GM21528 (cell line): Measurements from ENCODE around the gene MRPS9.
A peak's percentile ranks its signal among the peaks of the same experiment; 100 is the strongest.

Source experiments
- ATAC-seq: cut with Tn5 transposase; IDR thresholded peaks from one replicate; pipeline ENCODE4 v1.9.1; 2021; ENCODE audit warnings: mild to moderate bottlenecking, moderate library complexity; ENCODE audit not compliant: unreplicated experiment, low FRiP score

MRPS9 gene

DNA sequence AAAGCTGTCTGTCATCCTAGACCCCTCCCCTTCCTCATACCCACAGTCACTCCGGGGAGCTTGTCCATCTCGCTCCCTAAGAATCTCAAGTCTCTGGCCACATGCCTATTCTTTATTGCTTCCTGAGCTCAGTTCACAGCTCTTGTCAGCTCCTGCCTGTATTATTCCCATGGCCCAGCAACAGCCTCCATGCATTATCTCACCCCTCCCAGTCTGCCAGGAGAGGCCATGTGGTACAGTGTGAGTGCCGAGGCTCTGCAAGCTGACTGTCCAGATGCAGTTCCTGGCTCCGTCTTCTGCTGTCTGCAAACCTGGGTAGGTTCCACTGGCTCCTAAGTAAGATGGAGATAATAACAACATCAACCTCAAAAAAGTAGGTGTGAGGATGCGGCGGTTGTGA is 79.7 kb downstream of the MRPS9 start:
- ATAC-seq = no peak

DNA sequence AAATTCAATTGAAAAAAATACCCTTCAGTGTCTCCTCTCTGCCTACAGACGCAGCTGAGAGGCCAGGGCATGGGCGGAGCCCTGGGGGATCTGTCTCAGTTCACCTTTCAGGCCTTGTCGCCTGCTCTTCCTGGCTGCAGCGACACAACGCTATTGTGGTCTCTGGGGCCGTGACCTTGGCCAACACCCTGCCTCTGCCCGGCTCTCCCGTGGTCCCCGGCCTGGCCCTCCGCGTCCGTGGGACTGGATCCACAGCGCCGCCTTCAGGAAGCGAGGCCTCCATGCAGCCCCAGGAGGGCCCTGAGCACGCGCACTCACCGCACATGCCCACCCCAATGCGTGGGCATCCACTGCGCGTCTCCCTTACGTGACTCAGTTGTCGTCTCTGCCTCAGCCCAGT is 81.1 kb downstream of the MRPS9 start:
- no peak for ATAC-seq

DNA sequence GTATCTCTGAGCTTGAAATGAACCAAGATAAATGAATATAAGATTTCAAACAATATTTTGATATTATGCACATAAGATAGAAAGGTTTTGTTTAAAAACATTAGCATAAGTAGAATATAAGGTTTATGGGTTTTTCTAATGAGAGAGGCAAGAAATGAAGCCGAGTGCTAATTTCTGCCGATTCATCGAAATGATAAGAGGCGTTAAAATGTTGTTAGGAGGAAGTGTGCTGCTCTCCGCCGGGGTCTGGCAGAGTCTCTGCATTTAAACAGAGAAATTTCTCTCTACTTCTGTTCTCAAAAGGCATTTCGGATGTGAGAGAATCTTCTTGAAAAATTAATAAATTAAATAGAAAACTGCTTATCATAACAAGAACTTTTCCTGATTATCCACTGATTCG is 83.6 kb downstream of the MRPS9 start:
- ATAC-seq = no peak

DNA sequence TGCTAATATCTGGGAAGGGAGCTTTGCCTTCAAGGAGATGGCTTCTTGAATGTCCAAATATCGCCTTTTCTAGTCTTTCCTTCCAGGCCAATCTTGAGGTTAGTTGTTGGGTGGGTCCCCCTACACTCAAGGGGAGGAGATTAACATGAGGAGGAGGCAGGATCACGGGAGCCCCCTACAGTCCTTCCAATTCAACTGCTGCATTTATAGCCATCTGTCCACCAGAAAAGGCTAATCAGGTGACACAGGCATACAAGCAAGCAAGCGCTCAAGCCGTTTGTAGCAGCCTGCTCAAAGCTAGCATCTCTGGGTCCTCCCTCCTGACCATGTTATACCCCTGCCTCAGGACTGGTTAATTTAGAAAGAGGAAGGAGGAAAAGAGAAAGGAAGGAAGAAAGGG is 87.6 kb downstream of the MRPS9 start:
- ATAC-seq = no peak

DNA sequence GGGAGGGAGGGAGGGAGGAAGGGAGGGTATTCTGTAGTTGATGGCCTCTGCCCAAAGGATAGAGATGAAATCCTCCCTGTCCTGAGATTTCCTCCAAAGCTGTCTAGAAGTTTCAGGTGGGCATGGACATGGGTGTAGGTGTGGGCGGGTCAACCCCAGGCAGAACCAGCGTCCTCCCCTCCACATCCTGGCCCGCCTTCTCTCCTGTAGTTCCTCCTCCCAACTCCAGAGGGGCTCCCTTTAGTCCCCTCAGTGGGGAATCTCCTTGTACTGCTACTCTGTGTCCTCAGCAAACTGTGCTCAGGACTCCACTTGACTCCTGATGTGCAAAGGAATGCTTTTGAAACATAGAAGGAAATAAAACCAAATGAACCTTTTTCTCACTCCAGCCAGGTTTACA is 88.1 kb downstream of the MRPS9 start:
- ATAC-seq = no peak

DNA sequence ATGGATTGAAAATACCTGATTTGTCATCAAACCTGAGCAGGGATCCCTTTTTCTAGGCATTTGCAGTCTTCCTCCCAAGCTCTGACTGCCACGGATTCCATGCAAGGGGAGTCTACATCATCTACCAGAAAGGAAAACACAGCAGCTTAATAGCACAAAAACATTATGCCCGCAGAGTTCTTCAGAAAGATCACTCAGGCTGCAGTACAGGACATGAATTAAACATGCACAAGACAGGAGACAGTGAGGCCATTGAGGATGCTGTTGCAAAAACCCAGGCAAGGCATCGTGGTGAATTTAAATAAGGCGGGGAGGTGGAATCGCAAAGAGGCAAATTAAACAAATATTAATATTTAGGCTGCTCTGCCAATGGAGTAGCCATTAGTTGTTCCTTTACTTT is 88.5 kb downstream of the MRPS9 start:
- ATAC-seq = no peak

DNA sequence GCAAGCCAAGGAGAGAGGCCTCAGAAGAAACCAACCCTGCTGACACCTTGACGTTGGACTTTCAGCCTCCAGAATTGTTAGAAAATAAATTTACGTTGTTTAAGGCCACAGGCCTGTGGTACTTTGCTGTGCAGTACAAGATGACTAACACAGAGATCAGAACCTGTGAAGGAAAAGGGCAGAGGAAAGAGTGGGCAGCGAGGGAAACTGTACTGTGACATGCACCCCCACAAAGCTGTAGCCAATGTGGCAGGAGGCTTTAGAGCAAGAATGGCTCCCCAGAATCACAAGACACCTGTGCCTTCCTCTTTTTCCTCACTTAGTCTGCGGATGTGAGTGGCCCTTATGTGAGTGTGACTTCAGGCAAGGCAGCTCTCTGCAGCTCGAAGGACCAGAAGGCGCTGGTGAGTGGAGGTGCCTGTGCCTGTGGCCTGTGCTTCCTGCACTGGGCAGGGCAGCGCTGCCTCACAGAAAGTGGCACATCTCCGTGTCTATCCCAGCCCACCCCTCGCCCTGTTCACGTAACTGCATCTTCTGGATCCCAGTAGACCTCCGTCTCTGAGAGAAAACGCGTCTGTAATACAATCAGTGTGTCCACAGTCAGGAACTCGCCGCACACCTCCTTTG is 89.5 kb downstream of the MRPS9 start:
- ATAC-seq = no peak

DNA sequence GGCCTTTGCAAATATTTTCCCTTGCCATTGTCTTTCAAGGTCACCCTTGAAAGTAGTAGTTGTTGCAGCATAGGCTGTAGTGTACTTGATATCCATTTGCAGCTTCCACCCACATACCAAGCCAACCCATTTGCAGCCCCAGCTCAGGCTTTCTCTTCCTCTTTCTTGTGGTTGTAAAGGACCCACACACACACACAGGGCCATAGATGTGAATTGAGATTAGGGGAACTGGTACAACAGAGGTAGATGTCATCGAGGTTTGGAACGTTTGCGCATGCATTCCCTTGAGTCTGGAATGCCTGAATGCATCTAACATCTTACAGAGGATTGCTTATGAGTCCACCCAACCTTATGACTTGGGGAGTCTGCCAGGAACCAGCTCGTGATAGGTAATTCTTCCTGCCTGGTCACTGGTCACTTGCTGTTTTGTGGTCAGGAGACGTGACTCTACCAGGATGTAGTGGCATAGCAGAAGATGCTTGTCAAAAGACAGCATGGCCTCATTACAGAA is 91.9 kb downstream of the MRPS9 start:
- peak; percentile 94 for ATAC-seq

DNA sequence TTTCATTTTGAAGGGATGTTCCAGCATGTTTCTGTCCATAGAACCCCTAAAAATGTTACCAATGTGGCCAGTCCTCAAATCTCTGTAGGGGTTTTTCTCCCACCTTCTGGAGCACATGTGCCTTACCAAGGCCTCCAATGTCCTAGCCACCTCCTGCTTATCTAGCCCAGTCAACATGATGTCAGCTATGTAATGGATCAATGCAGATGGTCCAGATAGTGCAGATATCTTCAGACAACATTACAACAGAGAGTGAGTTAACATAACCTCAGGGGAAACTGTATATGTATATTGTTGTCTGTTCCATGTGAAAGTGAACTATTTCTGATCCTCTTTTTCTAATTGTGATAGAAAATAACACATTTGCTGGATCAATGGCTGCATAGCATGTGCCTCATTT is 92.7 kb downstream of the MRPS9 start:
- ATAC-seq = no peak

DNA sequence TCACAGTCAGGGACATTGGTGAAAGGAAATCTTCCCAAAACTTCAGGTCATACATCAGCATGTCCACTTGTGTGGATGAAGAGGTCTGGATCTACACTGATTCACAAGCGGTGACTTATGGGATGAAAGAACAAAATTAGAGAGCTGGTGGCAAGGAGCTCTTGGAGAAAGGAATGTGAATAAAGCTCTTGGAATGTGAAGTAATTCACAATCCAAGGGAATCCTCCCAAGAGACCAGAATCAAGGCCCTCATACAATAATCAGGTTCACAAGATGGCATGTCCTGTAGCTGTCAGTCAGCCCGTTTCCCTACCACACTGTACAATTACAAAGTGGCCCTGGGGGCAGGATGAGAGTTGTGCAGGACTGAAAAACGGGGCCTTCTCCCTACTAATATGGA is 96.2 kb downstream of the MRPS9 start:
- ATAC-seq = no peak

DNA sequence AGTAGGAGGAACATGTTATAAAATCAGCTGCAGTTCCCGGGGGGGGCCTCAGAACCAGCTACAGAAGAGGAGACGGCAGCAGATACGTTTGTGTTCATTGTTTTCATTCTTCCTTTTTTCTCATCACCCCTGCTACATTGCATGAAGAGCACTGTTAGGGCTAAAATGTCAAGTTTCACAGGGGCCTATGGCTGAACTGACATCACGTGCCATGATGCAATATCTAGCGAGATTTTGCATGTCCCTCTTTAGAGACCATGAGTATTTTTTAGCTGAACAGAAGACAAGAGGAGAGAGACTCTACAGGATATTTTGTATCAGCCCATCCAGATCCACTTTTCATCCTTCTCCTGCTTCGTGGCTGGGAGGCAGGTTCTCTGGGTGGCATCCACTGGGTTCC is 97.6 kb downstream of the MRPS9 start:
- no peak for ATAC-seq

DNA sequence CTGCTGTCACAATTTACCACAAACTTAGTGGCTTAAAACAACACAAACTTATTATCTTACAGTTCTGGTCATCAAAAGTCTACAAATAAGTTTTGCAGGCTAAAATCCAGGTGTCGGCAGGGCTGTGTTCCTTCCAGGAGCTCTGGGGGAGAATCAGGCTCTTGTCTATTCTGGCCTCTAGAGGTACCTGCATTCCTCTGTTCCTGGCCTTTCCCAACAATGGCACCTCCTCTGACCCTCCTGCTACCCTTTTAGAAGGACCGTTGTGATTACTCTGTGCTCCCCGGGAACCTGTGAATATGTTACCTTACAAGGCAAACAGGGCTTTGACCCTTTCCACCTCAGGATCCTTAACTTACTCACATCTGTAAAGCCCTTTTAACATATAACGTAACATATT is 98.5 kb downstream of the MRPS9 start:
- ATAC-seq = no peak

DNA sequence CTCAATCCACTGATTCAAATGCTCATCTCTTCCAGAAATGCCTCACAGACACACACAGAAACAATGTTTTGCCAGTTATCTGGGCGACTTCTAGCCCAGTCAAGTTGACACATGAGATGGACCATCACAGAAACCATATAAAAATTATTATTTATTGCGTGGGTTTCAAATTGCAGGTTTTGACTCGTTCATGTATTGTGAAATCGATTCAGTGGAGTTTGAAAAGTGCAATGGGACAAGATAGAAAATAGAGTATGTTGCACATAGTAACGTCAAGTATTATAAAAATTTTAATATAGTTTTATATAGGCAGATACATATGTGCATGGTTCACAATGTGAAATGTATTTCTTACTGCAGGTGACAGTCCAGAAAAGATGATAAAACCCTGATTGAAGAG is 100.8 kb downstream of the MRPS9 start:
- ATAC-seq = no peak

DNA sequence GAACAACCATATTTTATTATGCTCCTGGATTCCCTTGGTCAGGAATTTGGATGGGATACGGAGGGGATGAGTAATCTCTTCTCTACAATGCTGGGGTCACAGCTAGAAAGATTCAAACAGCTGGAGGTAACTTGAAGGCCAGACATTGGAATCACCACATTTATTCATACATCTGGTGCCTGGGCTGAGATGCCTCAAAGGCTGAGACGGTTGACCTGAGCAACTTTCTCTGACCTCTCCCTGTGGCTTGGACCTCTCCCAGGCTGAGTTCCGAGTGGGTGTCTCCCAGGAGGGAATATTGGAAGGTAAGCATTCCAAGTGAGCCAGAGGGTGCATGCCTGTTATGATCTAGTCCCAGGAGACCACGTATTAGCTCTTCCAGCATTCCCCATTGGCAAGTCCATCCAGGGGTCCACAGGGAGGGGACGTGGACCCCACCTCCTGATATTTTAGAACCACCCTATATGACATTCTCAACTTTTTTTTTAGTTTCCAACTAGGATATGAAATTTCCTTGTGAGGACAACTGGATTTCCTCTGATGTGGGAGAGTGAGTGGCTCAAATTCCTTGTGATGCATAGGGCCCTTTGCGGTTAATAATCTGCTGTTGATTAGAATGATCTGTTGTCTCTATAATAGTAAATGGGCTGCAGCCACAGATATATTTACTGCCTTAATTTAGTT is 101.8 kb downstream of the MRPS9 start:
- ATAC-seq = no peak

DNA sequence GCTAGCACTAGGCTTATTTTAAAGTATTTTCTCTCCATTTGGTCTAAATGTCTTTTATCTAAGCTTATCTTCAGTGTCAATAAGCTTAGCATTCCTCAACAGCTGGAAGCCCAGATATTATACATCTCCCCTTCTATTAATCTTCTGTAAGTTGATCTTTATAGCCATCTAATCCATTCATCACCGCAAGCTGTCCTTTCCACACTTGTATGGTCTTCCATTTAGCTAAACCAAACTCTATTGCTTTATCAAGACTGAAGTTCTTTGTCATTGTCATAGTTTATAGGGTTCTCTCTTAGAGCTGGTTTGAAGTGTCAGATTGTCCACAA is 102.3 kb downstream of the MRPS9 start:
- no peak for ATAC-seq

DNA sequence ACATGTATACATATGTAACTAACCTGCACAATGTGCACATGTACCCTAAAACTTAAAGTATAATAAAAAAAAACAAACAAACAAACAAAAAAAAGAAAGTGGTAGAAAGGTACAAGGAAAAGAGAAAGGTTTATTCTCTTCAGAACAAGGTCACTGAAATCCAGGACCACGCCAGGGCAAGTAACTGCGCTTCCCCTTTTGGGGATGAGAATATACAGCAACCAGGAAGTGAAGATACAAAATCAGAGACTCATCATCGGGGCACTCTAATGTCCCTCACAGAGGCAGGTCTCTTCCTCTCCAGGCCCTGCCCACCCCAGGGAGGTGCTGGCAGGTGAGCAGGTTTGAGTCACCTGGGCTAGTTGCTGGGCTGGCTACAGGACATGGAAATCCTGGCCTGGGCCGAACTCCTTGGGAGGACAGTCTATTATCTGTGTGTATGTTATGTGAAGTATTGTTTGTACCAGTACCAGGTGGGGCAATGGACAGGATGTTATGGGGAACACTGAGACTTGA is 103.3 kb downstream of the MRPS9 start:
- ATAC-seq = no peak

DNA sequence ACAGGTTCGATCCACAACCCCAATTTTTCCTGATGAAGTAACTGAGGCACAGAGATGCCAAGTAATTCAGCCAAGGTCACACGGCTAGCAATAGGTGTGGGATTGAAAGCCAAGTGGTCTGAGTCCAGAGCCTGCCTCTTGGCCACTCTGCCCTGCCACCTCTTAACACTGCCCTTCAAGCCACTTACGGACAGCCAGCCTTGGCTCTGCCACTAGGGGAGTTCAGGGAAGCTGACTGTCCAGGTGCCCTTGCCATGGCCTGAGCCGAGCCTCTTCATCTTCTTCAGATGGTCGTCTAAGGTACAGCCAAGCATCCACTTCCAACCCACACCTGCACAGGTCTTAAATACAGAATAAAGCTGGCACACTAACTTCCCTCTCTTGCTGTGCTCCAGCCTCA is 104.4 kb downstream of the MRPS9 start:
- ATAC-seq = no peak

DNA sequence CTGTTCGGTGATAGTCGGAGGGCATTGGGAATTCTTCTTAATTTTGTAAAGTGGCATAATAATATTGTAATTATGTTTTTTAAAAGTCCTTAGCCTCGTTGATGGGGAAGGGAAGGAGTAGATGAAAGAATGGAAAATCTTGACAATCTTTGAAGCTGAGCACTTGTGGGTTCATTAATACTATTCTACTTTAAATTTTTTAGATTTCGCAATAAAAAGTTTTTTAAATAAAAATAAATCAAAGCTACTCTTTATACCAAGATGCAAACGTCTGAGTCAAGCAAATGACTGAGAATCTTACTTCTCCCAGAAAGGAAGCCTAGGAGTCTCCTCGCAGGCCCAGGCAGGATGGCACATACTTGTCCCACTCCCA is 105.2 kb downstream of the MRPS9 start:
- no peak for ATAC-seq

DNA sequence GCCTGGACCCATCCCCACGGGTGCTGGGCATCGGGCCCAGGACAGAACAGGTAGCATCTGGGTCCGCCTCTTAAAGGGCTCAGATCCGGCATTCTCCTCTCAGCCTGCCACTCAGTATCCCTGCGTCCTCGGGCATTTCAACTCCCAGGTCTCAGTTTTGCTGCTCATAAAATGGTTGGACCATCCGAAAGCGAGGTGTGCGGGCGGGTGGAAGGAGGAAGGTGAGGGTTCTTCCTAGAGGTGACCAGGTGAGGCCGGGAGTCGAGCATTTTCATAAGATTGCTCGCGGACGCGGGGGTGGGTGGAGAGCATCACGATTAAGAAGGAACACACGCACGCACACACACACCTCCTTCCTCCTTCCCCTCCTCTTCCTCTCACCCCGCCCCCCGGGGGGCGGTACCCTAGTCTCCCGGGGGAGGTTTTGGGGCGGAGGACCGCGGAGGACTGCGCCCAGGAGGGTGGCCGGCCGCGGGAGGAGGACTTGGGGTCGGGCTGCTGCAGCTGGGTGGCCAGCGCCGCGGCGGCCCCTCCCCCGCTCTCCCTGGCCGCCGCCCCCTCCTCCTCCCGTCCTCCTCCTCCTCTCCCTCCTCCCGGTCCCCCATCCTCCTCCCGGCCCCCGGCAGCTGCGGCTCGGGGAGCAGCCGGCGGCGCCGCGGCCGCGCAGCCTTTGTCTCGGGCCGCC is 105.7 kb downstream of the MRPS9 start:
- ATAC-seq = no peak

DNA sequence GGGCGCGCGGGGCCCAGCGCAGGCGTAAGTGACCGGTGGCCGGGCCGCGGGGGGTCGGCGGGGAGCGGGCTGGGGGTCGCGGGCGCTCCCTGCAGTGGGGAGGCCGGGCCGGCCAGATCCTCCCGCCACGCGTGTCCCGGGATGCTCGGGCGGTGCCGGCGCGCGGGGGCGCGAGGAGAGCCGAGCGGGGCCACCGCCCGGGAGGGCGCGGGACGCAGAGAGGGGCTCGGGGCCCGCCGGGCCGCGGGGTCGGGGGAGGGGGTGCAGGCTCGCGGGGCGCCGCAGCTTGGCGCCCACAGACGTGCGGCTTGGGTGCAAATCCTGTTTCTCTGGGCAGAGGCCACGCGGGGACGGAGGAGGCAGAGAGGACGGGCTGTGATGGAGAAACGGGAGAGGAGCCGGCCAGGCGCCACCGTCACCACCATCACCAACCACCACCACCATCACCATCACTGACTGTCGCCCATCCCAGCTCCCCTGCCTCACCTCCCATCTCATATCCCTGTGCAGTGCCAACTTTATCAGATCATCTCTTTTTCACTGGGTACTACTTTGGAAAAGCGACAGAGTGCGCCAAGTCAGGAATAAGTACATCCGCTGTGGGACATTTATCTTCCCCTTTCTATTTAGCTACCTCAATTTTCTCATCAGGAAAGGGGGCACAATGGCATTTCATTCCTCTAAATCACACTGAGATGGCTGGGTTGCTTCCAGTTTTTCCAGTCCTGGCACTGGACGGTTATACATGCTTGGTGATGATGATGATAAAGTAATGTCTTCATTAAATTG is 106.5 kb downstream of the MRPS9 start:
- no peak for ATAC-seq

DNA sequence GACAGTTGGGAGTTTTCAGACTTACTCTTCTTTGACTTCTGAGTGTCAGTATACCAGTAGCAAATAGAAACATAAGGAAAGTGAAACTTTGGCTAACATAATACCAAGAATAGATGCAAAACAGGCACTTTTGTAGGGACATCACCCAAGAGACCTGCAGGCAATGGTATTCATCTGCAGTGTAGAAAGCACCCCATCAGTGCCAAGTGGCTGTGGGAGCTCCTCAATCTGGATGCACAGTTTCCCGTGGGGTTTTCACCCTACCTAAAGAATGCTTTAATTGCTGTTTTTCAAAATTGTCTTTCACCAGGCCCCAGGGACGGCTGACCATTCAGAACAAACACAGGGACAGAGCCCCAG is 107.1 kb downstream of the MRPS9 start:
- no peak for ATAC-seq
